H1 (cell line): ENCODE data around the gene SHROOM2. TPM values are rescaled to one million over a fixed set of nuclear protein-coding genes. Genes with fewer than 3 reads are reported as not detected.

ENCODE experiments used
- SP4 ChIP-seq: IDR thresholded peaks from 2 replicates; pipeline ENCODE4 v1.6.1; 2012; ENCODE audit warnings: low read length, inconsistent platforms
- polyA plus RNA-seq, 7 experiments: library from polyadenylated mRNA; depleted of rRNA in 3 of 7; stranded (reverse) in 5 of 7; unstranded in 2 of 7; fragments of >200 nt in 5 of 7; fragments of 200-250 nt in 2 of 7; gene quantifications; 1 replicate in 5 of 7; 2 replicates in 1 of 7; 4 replicates in 1 of 7; pipeline versions ENCODE4 v1.2.1 to v1.2.3, GENCODE V29; 2011 to 2013; ENCODE audit warnings: missing spikeins in 2 of 7, mixed read lengths in 2 of 7
- total RNA-seq: library from RNA; stranded (reverse); fragmentation: NEBNext Ultra II Directional; extraction: Animal tissue kit (Norgen Biotek cat#: 25700); gene quantifications from 2 replicates; pipeline ENCODE4 v1.2.1, GENCODE V29; 2021

The SHROOM2 gene
- total and polyA plus RNA-seq, 2 of the 8 experiments (the other 6 are each of a cell fraction or from before 2014, with no cell fraction given): 3.4 to 14.2 TPM

GRCh38 chrX:9853307-9853706 lies 67.1 kb downstream of the SHROOM2 start (continued):
- no peak for TF ChIP-seq SP4
- TF ChIP-seq, all 59 proteins: peak for 0
